SK-N-SH (cell line): ENCODE results near the gene FOXP1. TPM values are rescaled to one million over a fixed set of nuclear protein-coding genes. Genes with fewer than 3 reads are reported as not detected.
A peak's percentile ranks its signal among the peaks of the same experiment; 100 is the strongest.

Experiments used
- CTCF ChIA-PET: fragments of 300-600, 350-600 bp; formaldehyde crosslinking; extraction: SDS; loops from one replicate; lab custom pipeline; 2021; lab: Yijun Ruan, JAX
- POLR2A ChIA-PET: fragments of 350-600 bp; sonication (Branson Sonifier 250); formaldehyde crosslinking; extraction: SDS; loops from one replicate; lab custom pipeline; 2020; ENCODE audit warnings: antibody characterized with exemption, inconsistent platforms; lab: Yijun Ruan, JAX
- DNase-seq: peaks from one replicate; pipeline ENCODE4 v3.0.0; 2012
- H2AFZ ChIP-seq: fragments of 200-600 bp; sonication (generic); 2 replicates; pipeline ENCODE4 v1.8.1; 2016; ENCODE audit warnings: antibody characterized with exemption, mild to moderate bottlenecking, low read depth
- H3F3A ChIP-seq: fragments of 200-600 bp; sonication (generic); replicated peaks from 2 replicates; pipeline ENCODE3; 2016; ENCODE audit warnings: antibody characterized with exemption, mild to moderate bottlenecking; ENCODE audit not compliant: insufficient read depth
- H3K27ac ChIP-seq, 2 experiments: fragments of 200-500 bp in 1 of 2; fragments of 200-600 bp in 1 of 2; sonication (Bioruptor generic) in 1 of 2; sonication (generic), shearing (Covaris generic) in 1 of 2; 2 replicates each; pipeline versions ENCODE4 v1.5.1 to v1.6.1; 2014 to 2016; ENCODE audit warnings: low read depth in 2 of 2, inconsistent platforms in 1 of 2, low read length in 1 of 2, mild to moderate bottlenecking in 1 of 2, mixed read lengths in 1 of 2
- H3K27me3 ChIP-seq: fragments of 200-600 bp; sonication (generic), shearing (Covaris generic); 2 replicates; pipeline ENCODE4 v1.6.1; 2016; ENCODE audit warnings: mixed run types; ENCODE audit not compliant: insufficient read depth
- H3K36me3 ChIP-seq, 2 experiments: fragments of 200-500 bp in 1 of 2; fragments of 200-600 bp in 1 of 2; sonication (Bioruptor generic) in 1 of 2; sonication (generic) in 1 of 2; replicated peaks in 1 of 2; 2 replicates each; pipeline versions ENCODE3 to v1.5.1; 2014 to 2016; ENCODE audit warnings: low read length in 1 of 2, mild to moderate bottlenecking in 1 of 2; ENCODE audit not compliant: insufficient read depth in 2 of 2, control insufficient read depth in 1 of 2
- H3K4me1 ChIP-seq, 2 experiments: fragments of 200-500 bp in 1 of 2; fragments of 200-600 bp in 1 of 2; sonication (Bioruptor generic) in 1 of 2; sonication (generic), shearing (Covaris generic) in 1 of 2; 2 replicates each; pipeline versions ENCODE4 v1.5.1 to v1.6.1; 2014 to 2016; ENCODE audit warnings: low read depth in 1 of 2, low read length in 1 of 2, mixed run types in 1 of 2; ENCODE audit not compliant: insufficient read depth in 2 of 2, control insufficient read depth in 1 of 2
- H3K4me2 ChIP-seq: fragments of 200-600 bp; sonication (generic), shearing (Covaris generic); 2 replicates; pipeline ENCODE4 v1.6.1; 2017; ENCODE audit warnings: mixed run types
- H3K4me3 ChIP-seq, 2 experiments: fragments of 200-500 bp in 1 of 2; fragments of 200-600 bp in 1 of 2; sonication (Bioruptor generic) in 1 of 2; sonication (generic), shearing (Covaris generic) in 1 of 2; 2 replicates each; pipeline versions ENCODE4 v1.5.1 to v1.8.1; 2014 to 2016; ENCODE audit warnings: low read depth in 2 of 2, inconsistent platforms in 1 of 2, low read length in 1 of 2, mild to moderate bottlenecking in 1 of 2, mixed read lengths in 1 of 2, moderate library complexity in 1 of 2
- H3K79me2 ChIP-seq: fragments of 200-600 bp; sonication (generic); 2 replicates; pipeline ENCODE4 v1.8.1; 2017; ENCODE audit warnings: mild to moderate bottlenecking; ENCODE audit not compliant: insufficient read depth
- H3K9ac ChIP-seq: fragments of 200-600 bp; sonication (generic); 2 replicates; pipeline ENCODE4 v1.6.1; 2017; ENCODE audit warnings: mixed run types
- H3K9me2 ChIP-seq: fragments of 200-600 bp; sonication (generic); 2 replicates; pipeline ENCODE4 v1.6.1; 2017; ENCODE audit warnings: mixed run types
- H3K9me3 ChIP-seq: fragments of 200-600 bp; sonication (generic); 2 replicates; pipeline ENCODE4 v1.6.1; 2017; ENCODE audit warnings: mixed run types, mild to moderate bottlenecking, moderate library complexity
- H4K20me1 ChIP-seq: fragments of 200-600 bp; sonication (generic); 2 replicates; pipeline ENCODE4 v1.6.1; 2017; ENCODE audit warnings: mild to moderate bottlenecking, mixed run types; ENCODE audit not compliant: insufficient read depth
- CHD2 ChIP-seq: fragments of 150-350 bp; IDR thresholded peaks from 2 replicates; pipeline ENCODE4 v1.6.1; 2018; ENCODE audit warnings: low read length; ENCODE audit not compliant: partially characterized antibody
- ELF1 ChIP-seq: IDR thresholded peaks from 2 replicates; pipeline ENCODE4 v1.4.0; 2012
- EZH2phosphoT487 ChIP-seq: fragments of 200-600 bp; sonication (generic); IDR thresholded peaks from 2 replicates; pipeline ENCODE4 v1.6.1; 2017; ENCODE audit warnings: low read depth, mixed run types, mild to moderate bottlenecking, antibody characterized with exemption, moderate library complexity, borderline replicate concordance
- FOXJ3 ChIP-seq: sonication (generic); formaldehyde crosslinking; IDR thresholded peaks from 2 replicates; pipeline ENCODE4 v1.5.1; 2020; ENCODE audit warnings: mild to moderate bottlenecking, missing genetic modification reagents
- GABPA ChIP-seq: IDR thresholded peaks from 2 replicates; pipeline ENCODE4 v1.4.0; 2012; ENCODE audit warnings: low read depth, mild to moderate bottlenecking
- MXI1 ChIP-seq: IDR thresholded peaks from 2 replicates; pipeline ENCODE4 v1.6.1; 2012; ENCODE audit warnings: mild to moderate bottlenecking, low read depth, low read length, improper control_type of control experiment
- RCOR1 ChIP-seq: fragments of 150-350 bp; IDR thresholded peaks from 2 replicates; pipeline ENCODE4 v1.6.1; 2017; ENCODE audit warnings: antibody characterized with exemption, low read length
- RFX5 ChIP-seq: IDR thresholded peaks from 2 replicates; pipeline ENCODE4 v1.6.1; 2012; ENCODE audit warnings: mild to moderate bottlenecking, improper control_type of control experiment, low read length
- SIN3A ChIP-seq: IDR thresholded peaks from 2 replicates; pipeline ENCODE4 v1.6.1; 2012; ENCODE audit warnings: low read depth, mild to moderate bottlenecking, low read length, moderate library complexity, borderline replicate concordance
- TAF1 ChIP-seq: IDR thresholded peaks from 2 replicates; pipeline ENCODE4 v1.6.1; 2012; ENCODE audit warnings: low read depth, mild to moderate bottlenecking, low read length, moderate library complexity, borderline replicate concordance
- TCF12 ChIP-seq: IDR thresholded peaks from 2 replicates; pipeline ENCODE4 v1.4.0; 2012
- TEAD4 ChIP-seq: IDR thresholded peaks from 2 replicates; pipeline ENCODE4 v1.4.0; 2012; ENCODE audit warnings: mild to moderate bottlenecking, borderline replicate concordance; ENCODE audit not compliant: insufficient read depth
- WGBS: methylation state at CpG from one replicate; pipeline ENCODE4 v1.1.6; 2017; ENCODE audit warnings: low lambda C conversion rate; 5-methylcytosine and 5-hydroxymethylcytosine counted together
- polyA plus RNA-seq, 3 experiments: library from polyadenylated mRNA; depleted of rRNA; stranded (reverse); fragments of >200 nt; gene quantifications; 2 replicates each; pipeline ENCODE4 v1.2.3, GENCODE V29; 2012
- TF ChIP-seq, protein P1 (sequence below): IDR thresholded peaks from 2 replicates; pipeline ENCODE4 v1.4.0; 2012; ENCODE audit warnings: low read depth, borderline replicate concordance
- TF ChIP-seq, protein P2 (sequence below): IDR thresholded peaks from 2 replicates; pipeline ENCODE4 v1.4.0; 2012; ENCODE audit warnings: low read depth, borderline replicate concordance
- TF ChIP-seq, protein P3 (sequence below): fragments of 150-350 bp; IDR thresholded peaks from 2 replicates; pipeline ENCODE4 v1.6.1; 2017; ENCODE audit warnings: antibody characterized with exemption, low read length, low read depth, borderline replicate concordance
- TF ChIP-seq, protein P4 (sequence below): IDR thresholded peaks from 2 replicates; pipeline ENCODE4; 2012
- TF ChIP-seq, protein P5 (sequence below): IDR thresholded peaks from 2 replicates; pipeline ENCODE4 v1.4.0; 2012; ENCODE audit warnings: low read depth

FOXP1 gene
- polyA plus RNA-seq, 1 of the 3 experiments (the other 2 are of a cell fraction): 8.8 TPM

DNA sequence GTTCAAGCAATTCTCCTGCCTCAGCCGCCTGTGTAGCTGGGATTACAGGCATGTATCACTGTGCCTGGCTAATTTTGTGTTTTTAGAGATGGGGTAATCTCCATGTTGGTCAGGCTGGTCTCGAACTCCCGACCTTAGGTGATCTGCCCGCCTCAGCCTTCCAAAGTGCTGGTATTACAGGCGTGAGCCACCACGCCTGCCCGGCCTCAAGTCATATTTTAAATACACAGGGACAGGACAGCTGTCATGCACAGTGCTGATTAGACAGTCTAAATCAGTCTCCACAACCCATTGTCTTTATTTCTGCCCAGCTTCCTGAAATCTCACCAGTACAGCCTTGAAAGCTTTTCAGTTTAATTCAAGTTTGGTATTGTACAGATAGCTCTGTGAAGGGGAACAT is 587.4 kb downstream of the FOXP1 start:
- Histone ChIP-seq H3K9me3 (no peaks in the 10 kb centered on the region), H2AFZ (no peak overlapping the region), H3K27me3 (no peaks in the 10 kb centered on the region), H3K27ac (no peak overlapping the region), H3K79me2 (peaks cover 89% of the 10 kb centered on the region), H3K4me1 (peaks cover 16% of the 10 kb centered on the region in 2 experiments), H3K4me2 (no peak overlapping the region), H3K9me2 (no peaks in the 10 kb centered on the region), H3K36me3 (peaks cover 4 to 46% of the 10 kb centered on the region in 2 experiments), H4K20me1 (no peaks in the 10 kb centered on the region), H3F3A (peaks cover 47% of the 10 kb centered on the region), H3K9ac (no peak overlapping the region), H3K4me3 (no peak overlapping the region)
- no peak for TF ChIP-seq CHD2
- TF ChIP-seq, protein P1, sequence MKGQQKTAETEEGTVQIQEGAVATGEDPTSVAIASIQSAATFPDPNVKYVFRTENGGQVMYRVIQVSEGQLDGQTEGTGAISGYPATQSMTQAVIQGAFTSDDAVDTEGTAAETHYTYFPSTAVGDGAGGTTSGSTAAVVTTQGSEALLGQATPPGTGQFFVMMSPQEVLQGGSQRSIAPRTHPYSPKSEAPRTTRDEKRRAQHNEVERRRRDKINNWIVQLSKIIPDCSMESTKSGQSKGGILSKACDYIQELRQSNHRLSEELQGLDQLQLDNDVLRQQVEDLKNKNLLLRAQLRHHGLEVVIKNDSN: no peak
- TF ChIP-seq EZH2phosphoT487: no peak
- TF ChIP-seq ELF1: no peak
- no peak for TF ChIP-seq MXI1
- TF ChIP-seq, protein P2, sequence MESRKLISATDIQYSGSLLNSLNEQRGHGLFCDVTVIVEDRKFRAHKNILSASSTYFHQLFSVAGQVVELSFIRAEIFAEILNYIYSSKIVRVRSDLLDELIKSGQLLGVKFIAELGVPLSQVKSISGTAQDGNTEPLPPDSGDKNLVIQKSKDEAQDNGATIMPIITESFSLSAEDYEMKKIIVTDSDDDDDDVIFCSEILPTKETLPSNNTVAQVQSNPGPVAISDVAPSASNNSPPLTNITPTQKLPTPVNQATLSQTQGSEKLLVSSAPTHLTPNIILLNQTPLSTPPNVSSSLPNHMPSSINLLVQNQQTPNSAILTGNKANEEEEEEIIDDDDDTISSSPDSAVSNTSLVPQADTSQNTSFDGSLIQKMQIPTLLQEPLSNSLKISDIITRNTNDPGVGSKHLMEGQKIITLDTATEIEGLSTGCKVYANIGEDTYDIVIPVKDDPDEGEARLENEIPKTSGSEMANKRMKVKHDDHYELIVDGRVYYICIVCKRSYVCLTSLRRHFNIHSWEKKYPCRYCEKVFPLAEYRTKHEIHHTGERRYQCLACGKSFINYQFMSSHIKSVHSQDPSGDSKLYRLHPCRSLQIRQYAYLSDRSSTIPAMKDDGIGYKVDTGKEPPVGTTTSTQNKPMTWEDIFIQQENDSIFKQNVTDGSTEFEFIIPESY: no peak
- no peak for TF ChIP-seq FOXJ3 (CRISPR knock-in tag)
- TF ChIP-seq TAF1: no peak
- TF ChIP-seq RCOR1: no peak
- TF ChIP-seq TEAD4: no peak
- no peak for TF ChIP-seq TCF12
- no peak for TF ChIP-seq RFX5
- TF ChIP-seq SIN3A: no peak
- POLR2A ChIA-PET: no interaction called here
- DNase-seq: no peak
- 98% methylated on average over 7 of the region's 7 CpGs for WGBS
- CTCF ChIA-PET: interaction anchor here (0.8 kb wide), 1 partner anchor 12 kb away, joined by 3 read pairs; no protein-coding TSS in a partner anchor

DNA sequence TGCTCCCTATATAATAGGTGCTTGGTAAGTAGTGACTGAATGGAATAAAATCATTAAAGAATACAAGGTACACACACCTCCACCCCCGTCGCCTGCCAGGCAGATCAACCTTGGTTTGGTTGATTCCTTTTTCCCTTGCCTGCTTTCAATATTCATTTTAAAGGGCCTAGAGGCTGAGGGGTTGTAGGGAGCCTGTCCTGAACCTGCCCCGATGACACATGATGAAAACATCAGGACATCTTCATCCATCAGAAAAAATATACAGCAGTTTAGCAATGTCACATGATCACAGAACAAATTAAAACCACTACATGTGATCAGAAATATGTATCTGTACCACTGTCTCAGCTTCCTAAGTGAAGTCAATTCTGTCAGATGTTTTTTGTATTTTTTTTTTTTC is 588.9 kb downstream of the FOXP1 start:
- no peak for TF ChIP-seq GABPA
- TF ChIP-seq, protein P3, sequence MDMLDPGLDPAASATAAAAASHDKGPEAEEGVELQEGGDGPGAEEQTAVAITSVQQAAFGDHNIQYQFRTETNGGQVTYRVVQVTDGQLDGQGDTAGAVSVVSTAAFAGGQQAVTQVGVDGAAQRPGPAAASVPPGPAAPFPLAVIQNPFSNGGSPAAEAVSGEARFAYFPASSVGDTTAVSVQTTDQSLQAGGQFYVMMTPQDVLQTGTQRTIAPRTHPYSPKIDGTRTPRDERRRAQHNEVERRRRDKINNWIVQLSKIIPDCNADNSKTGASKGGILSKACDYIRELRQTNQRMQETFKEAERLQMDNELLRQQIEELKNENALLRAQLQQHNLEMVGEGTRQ: no peak
- TF ChIP-seq, protein P4, sequence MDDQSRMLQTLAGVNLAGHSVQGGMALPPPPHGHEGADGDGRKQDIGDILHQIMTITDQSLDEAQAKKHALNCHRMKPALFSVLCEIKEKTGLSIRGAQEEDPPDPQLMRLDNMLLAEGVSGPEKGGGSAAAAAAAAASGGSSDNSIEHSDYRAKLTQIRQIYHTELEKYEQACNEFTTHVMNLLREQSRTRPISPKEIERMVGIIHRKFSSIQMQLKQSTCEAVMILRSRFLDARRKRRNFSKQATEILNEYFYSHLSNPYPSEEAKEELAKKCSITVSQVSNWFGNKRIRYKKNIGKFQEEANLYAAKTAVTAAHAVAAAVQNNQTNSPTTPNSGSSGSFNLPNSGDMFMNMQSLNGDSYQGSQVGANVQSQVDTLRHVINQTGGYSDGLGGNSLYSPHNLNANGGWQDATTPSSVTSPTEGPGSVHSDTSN: no peak
- TF ChIP-seq, protein P5, sequence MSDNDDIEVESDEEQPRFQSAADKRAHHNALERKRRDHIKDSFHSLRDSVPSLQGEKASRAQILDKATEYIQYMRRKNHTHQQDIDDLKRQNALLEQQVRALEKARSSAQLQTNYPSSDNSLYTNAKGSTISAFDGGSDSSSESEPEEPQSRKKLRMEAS: no peak
- Histone ChIP-seq H2AFZ (no peak overlapping the region), H3K9ac (no peak overlapping the region), H4K20me1 (no peaks in the 10 kb centered on the region), H3F3A (peaks cover 48% of the 10 kb centered on the region), H3K9me2 (no peaks in the 10 kb centered on the region), H3K4me2 (no peak overlapping the region), H3K4me3 (no peak overlapping the region), H3K79me2 (peaks cover 96% of the 10 kb centered on the region), H3K36me3 (peaks cover 4 to 46% of the 10 kb centered on the region in 2 experiments), H3K9me3 (no peaks in the 10 kb centered on the region), H3K27me3 (no peaks in the 10 kb centered on the region), H3K4me1 (peaks cover 3 to 19% of the 10 kb centered on the region in 2 experiments; a peak in 3 of 4 replicates), H3K27ac (peak overlapping the region in 1 of 2 experiments; percentile 85; a peak in 1 of 4 replicates)
- CTCF ChIA-PET: interaction anchor here (1.0 kb wide), 1 partner anchor 592 kb away, joined by 4 read pairs; no protein-coding TSS in a partner anchor
- DNase-seq: no peak
- WGBS: 100% methylated on average over 3 of the region's 3 CpGs
- POLR2A ChIA-PET: no interaction called here
